ENCODE results near the gene GPRC5A.

The GPRC5A gene

DNA sequence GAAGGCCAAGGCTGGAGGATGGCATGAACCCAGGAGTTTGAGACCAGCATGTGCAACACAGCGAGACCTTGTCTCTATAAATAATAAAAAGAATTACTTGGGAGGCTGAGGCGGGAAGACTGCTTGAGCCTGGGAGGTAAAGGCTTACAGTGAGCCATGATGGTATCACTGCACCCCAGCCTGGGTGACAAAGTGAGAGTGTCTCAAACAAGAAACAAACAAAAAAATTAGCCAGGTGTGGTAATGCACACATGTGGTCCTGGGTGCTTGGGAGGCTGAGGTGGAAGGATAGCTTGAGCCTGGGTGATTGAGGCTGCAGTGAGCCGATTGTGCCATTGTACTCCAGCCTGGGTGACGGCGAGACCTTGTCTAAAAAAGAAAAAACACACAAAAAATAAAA is 1.7 kb upstream of the GPRC5A start:
- no peak overlapping the region for H3K27ac ChIP-seq (ENCODE audit: low read length)
- H3K27me3 ChIP-seq (replicated peaks; ENCODE audit: insufficient read depth, low read length), result 0 out of 2 replicates have a peak, but pooled peaks cover 4% of the 10 kb centered on the region

DNA sequence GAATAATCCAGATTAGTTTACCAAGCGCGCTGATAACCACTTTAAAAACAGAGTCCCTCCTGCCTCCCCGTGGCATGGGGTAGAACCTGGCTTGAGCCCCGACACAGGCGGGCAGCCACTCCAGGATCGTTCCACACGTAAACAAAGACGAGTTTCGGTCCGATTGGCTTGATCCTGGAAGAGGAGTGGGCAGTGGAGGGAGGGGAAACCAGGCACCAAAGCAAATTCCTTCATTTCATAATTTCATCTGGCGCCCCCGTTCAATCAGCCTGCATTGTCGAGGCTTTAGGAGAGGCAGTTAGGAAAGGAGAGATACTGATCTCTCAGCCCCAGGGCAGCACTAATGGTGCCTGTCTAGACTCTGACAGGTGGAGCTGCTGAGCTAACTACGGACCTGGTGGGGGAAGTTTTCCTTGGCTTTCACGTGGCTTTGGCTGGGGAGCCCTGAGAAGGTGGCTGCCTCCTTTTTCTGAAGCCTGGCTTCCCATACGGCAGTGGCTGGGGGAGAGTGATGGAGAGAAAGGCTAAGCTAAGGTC is 751 bp upstream of the GPRC5A start:
- Histone ChIP-seq H3F3A (ENCODE audit: insufficient read depth, low read length) (no peaks in the 10 kb centered on the region), H3K36me3 (replicated peaks; ENCODE audit: insufficient read depth, low read length) (no peaks in the 10 kb centered on the region), H3K79me2 (ENCODE audit: low read length) (no peaks in the 10 kb centered on the region), H3K9me3 (replicated peaks; ENCODE audit: insufficient read depth, low read length) (no peaks in the 10 kb centered on the region), H3K4me2 (ENCODE audit: low read depth, low read length) (peak overlapping the region; percentile 96), H3K27ac (ENCODE audit: low read length) (no peak overlapping the region), H3K4me3 (ENCODE audit: low read length) (peak overlapping the region; percentile 53), H3K9ac (ENCODE audit: low read length) (peak overlapping the region; percentile 39; the same call in 1 of the 2 replicates), H4K20me1 (ENCODE audit: insufficient read depth, low read length) (no peaks in the 10 kb centered on the region), H3K27me3 (replicated peaks; ENCODE audit: insufficient read depth, low read length) (0 out of 2 replicates have a peak, but pooled peaks cover 4% of the 10 kb centered on the region), H2AFZ (ENCODE audit: low read length) (peak overlapping the region; percentile 83), H3K4me1 (ENCODE audit: low read length) (no peaks in the 10 kb centered on the region), H3K9me2 (replicated peaks; ENCODE audit: insufficient read depth, low read length) (no peaks in the 10 kb centered on the region)
- TF ChIP-seq EZH2phosphoT487 (IDR thresholded peaks at IDR 0.05; ENCODE audit: low read length), result no peak
- TF ChIP-seq, protein P1, sequence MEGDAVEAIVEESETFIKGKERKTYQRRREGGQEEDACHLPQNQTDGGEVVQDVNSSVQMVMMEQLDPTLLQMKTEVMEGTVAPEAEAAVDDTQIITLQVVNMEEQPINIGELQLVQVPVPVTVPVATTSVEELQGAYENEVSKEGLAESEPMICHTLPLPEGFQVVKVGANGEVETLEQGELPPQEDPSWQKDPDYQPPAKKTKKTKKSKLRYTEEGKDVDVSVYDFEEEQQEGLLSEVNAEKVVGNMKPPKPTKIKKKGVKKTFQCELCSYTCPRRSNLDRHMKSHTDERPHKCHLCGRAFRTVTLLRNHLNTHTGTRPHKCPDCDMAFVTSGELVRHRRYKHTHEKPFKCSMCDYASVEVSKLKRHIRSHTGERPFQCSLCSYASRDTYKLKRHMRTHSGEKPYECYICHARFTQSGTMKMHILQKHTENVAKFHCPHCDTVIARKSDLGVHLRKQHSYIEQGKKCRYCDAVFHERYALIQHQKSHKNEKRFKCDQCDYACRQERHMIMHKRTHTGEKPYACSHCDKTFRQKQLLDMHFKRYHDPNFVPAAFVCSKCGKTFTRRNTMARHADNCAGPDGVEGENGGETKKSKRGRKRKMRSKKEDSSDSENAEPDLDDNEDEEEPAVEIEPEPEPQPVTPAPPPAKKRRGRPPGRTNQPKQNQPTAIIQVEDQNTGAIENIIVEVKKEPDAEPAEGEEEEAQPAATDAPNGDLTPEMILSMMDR (IDR thresholded peaks at IDR 0.05; ENCODE audit: low read length), result peak; percentile 46
- peak; percentile 52 for DNase-seq

More for the DNA sequence above, 1.7 kb upstream of the GPRC5A start:
- no peak overlapping the region for H3K9ac ChIP-seq (ENCODE audit: low read length)
- H4K20me1 ChIP-seq (ENCODE audit: insufficient read depth, low read length), result no peaks in the 10 kb centered on the region
- no peaks in the 10 kb centered on the region for H3K79me2 ChIP-seq (ENCODE audit: low read length)
- H3K9me3 ChIP-seq (replicated peaks; ENCODE audit: insufficient read depth, low read length), result no peaks in the 10 kb centered on the region
- no peak overlapping the region for H3K4me2 ChIP-seq (ENCODE audit: low read depth, low read length)
- no peaks in the 10 kb centered on the region for H3F3A ChIP-seq (ENCODE audit: insufficient read depth, low read length)
- H3K4me3 ChIP-seq (ENCODE audit: low read length), result no peak overlapping the region
- no peaks in the 10 kb centered on the region for H3K9me2 ChIP-seq (replicated peaks; ENCODE audit: insufficient read depth, low read length)
- no peak for DNase-seq
- TF ChIP-seq EZH2phosphoT487 (IDR thresholded peaks at IDR 0.05; ENCODE audit: low read length) (no peak), EZH2 (optimal IDR thresholded peaks at IDR 0.05; ENCODE audit: low read depth, low read length) (no peak)
- TF ChIP-seq, protein P1 (IDR thresholded peaks at IDR 0.05; ENCODE audit: low read length), result no peak
- H3K4me1 ChIP-seq (ENCODE audit: low read length), result no peaks in the 10 kb centered on the region
- no peak overlapping the region for H2AFZ ChIP-seq (ENCODE audit: low read length)
- H3K36me3 ChIP-seq (replicated peaks; ENCODE audit: insufficient read depth, low read length), result no peaks in the 10 kb centered on the region

DNA sequence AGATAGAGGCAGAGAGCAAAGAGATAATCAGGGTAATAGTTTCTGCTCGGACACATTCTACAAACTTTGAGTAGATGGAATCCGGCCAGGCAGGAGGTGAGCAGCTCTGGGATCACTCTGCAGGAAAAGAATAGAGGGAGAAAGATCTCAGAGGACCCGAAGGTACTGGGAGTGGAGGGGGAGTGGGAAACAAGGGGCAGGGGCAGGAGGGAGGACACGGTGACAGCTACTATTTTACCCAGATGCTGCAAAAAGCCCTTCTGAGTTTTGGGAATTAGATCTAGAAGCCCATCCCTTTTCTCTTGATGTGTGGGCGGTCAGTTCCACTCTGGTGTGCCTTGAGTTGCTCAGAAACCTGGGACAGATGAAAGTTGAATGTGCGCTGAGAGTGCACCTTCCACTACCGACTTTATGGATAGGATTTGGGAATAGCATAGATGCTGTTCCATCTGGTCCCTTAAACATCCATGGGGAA is 556 bp downstream of the GPRC5A start:
- Histone ChIP-seq H3K27ac (ENCODE audit: low read length) (no peak overlapping the region), H3K9me2 (replicated peaks; ENCODE audit: insufficient read depth, low read length) (no peaks in the 10 kb centered on the region), H3K27me3 (replicated peaks; ENCODE audit: insufficient read depth, low read length) (0 out of 2 replicates have a peak, but pooled peaks cover 4% of the 10 kb centered on the region), H3K9ac (ENCODE audit: low read length) (no peak overlapping the region), H3K36me3 (replicated peaks; ENCODE audit: insufficient read depth, low read length) (no peaks in the 10 kb centered on the region), H3K4me3 (ENCODE audit: low read length) (no peak overlapping the region), H3F3A (ENCODE audit: insufficient read depth, low read length) (no peaks in the 10 kb centered on the region), H3K9me3 (replicated peaks; ENCODE audit: insufficient read depth, low read length) (no peaks in the 10 kb centered on the region), H4K20me1 (ENCODE audit: insufficient read depth, low read length) (no peaks in the 10 kb centered on the region), H3K4me1 (ENCODE audit: low read length) (no peaks in the 10 kb centered on the region), H2AFZ (ENCODE audit: low read length) (no peak overlapping the region), H3K79me2 (ENCODE audit: low read length) (no peaks in the 10 kb centered on the region), H3K4me2 (ENCODE audit: low read depth, low read length) (no peak overlapping the region)
- DNase-seq, result no peak
- TF ChIP-seq, protein P1 (IDR thresholded peaks at IDR 0.05; ENCODE audit: low read length), result no peak
- TF ChIP-seq EZH2phosphoT487 (IDR thresholded peaks at IDR 0.05; ENCODE audit: low read length) (no peak), EZH2 (optimal IDR thresholded peaks at IDR 0.05; ENCODE audit: low read depth, low read length) (no peak)

Measured in MM.1S (cell line).